H1 (cell line): ENCODE results near the gene KCNAB3.

Experiments
- CREB1 ChIP-seq: IDR thresholded peaks from 2 replicates; pipeline ENCODE4 v1.6.1; 2012; ENCODE audit warnings: inconsistent platforms
- CTCF ChIP-seq, 3 experiments: IDR thresholded peaks; 1 replicate in 2 of 3; 2 replicates in 1 of 3; pipeline versions ENCODE4 v1.5.1 to v1.6.1; 2011; ENCODE audit warnings: low read length in 3 of 3, mild to moderate bottlenecking in 3 of 3, inconsistent platforms in 2 of 3, low read depth in 1 of 3, moderate library complexity in 1 of 3; ENCODE audit not compliant: insufficient read depth in 1 of 3; ENCODE audit errors: control extremely low read depth in 1 of 3
- POLR2A ChIP-seq, 2 experiments: IDR thresholded peaks; 1 replicate in 1 of 2; 2 replicates in 1 of 2; pipeline ENCODE4 v1.6.1; 2011; ENCODE audit warnings: low read depth in 2 of 2, low read length in 2 of 2, mild to moderate bottlenecking in 2 of 2; ENCODE audit errors: control extremely low read depth in 1 of 2
- SP1 ChIP-seq: IDR thresholded peaks from 2 replicates; pipeline ENCODE4 v1.6.1; 2011; ENCODE audit warnings: low read depth, low read length

GRCh38 chr17:7931709-7932482 is 2.2 kb upstream of the KCNAB3 start, which contains the start of the genes CNTROB and TRAPPC1:
- TF ChIP-seq SP1 (0 out of 2 replicates have a peak, but pooled peaks have one; percentile 2), CREB1 (peak; percentile 94), POLR2A (IDR thresholded peaks at IDR 0.05; ENCODE audit: control extremely low read depth in 1 of 2, low read depth in 2 of 2, low read length in 2 of 2) (no peak), CTCF (IDR thresholded peaks at IDR 0.05; ENCODE audit: control extremely low read depth in 1 of 3, insufficient read depth in 1 of 3, low read depth in 1 of 3, low read length in 3 of 3) (peak in 1 of 3 experiments; percentile 6; a peak in 1 of 4 replicates)
